Stimulated activated CD8-positive, alpha-beta memory T cell treated with anti-CD3 and anti-CD28 coated beads, Interleukin-12 subunit alpha, Interleukin-12 subunit beta, amount 100 ng/mL, for 1 hour (primary cell): ENCODE measurements around the gene GALNT9.

ENCODE experiments used
- DNase-seq: peaks from one replicate; pipeline ENCODE4 v3.0.0-alpha.2; 2020; ENCODE audit warnings: low read depth

The GALNT9 gene

DNA sequence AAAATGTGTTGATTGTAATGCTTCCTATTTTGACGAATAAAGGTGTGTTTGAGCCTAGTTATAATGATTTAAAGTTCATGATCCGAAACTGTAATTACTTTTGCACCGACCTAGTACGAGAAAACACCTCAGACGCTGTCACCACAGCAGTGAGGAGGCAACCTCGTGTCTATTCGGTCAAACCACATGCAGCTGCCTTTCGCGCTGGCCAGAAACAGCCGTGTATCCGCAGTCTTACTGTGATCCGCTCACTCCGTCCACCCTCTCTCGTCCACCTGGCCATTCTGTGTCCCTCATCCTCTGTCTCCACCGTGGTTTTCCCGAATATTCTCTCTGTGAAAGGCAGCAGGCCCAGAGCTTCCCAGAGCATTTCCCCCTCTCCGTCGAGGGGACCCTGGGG, 118.1 kb downstream of the GALNT9 start:
- DNase-seq, result no peak

- no peak for DNase-seq
Observed at GRCh38 chr12:132210223-132211055, 119.0 kb downstream of the GALNT9 start.

DNA sequence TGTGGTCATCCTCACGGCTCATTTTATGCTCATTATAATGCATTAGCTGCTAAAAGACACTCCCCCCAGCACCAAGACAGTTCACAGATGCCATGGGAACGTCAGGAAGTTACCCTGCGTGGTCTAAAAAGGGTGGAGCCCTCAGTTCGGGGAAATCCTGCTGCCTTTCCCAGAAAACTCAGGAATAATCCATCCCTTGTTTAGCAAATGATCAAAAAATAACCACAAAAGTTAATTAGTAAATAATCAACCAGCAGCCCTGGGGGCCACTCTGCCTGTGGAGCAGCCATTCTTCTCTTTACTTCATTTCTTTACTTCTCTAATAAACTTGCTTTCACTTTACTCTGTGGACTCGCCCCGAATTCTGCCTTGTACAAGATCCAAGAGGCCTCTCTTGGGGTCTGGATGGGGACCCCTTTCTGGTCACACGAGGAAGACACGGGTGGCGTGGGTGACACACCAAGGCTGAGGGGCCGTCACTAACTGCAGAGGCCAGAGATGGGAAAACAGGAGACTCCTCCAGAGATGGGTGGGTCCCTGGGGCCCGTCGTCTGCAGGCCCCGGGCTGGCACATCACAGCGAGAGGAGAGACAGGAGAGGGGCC, 119.7 kb downstream of the GALNT9 start:
- DNase-seq, result no peak

DNA sequence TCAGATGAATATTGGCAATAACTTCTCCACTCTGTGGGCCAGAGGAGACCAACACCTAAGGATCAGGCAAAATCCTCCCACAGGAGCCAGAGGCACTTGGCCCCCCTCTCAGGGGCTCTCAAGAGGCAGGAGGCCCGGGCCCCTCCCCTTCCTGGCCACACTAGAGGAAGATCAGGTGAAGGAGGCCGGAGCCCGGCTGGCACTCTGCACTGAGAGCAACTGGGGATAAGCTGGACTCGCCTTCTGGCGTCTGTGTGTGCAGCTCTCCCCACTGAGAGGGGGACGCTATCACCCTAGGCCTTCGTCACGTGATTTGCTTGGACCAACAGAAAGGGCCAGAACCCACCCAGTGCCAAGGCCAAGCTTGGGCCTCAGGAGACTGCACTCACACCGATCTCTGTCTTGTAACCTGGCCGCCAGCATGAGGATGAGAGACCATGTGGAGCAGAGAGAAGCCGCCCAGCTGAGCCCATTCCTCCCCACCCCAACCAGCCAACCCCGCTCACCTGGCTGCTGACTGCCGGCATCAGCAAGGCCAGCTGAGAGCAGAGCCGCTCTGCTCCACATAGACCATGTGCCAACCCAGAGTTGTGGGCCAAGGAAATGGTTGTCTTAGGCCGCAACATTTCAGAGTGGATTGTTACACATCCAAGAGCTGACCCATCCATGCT, 121.1 kb downstream of the GALNT9 start:
- DNase-seq, result no peak

GRCh38 chr12:132207083-132207775, 122.2 kb downstream of the GALNT9 start:
- no peak for DNase-seq

DNA sequence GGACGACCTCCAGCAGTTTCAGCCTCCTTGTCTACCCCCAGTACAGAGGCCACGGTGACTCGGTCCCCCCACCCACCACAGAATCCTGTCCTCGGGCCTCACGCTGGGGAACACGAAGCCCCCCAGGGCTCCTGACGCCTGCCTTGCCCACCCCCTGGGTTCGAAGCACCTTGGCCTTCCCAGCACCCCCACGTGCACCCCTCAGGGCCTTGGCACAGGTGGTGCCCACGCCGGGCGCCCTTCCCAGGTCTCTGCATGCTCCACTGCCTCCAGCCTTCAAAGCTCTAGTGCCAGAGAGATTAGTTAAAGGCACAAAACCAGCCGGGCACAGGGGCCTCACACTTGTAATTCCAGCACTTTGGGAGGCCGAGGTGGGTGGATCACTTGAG, 123.3 kb downstream of the GALNT9 start:
- no peak for DNase-seq

GRCh38 chr12:132205271-132206045, 123.9 kb downstream of the GALNT9 start:
- no peak for DNase-seq

- DNase-seq, result no peak
Observed at GRCh38 chr12:132204793-132205270, 124.6 kb downstream of the GALNT9 start.

GRCh38 chr12:132204063-132204792, 125.2 kb downstream of the GALNT9 start:
- DNase-seq, result no peak

DNA sequence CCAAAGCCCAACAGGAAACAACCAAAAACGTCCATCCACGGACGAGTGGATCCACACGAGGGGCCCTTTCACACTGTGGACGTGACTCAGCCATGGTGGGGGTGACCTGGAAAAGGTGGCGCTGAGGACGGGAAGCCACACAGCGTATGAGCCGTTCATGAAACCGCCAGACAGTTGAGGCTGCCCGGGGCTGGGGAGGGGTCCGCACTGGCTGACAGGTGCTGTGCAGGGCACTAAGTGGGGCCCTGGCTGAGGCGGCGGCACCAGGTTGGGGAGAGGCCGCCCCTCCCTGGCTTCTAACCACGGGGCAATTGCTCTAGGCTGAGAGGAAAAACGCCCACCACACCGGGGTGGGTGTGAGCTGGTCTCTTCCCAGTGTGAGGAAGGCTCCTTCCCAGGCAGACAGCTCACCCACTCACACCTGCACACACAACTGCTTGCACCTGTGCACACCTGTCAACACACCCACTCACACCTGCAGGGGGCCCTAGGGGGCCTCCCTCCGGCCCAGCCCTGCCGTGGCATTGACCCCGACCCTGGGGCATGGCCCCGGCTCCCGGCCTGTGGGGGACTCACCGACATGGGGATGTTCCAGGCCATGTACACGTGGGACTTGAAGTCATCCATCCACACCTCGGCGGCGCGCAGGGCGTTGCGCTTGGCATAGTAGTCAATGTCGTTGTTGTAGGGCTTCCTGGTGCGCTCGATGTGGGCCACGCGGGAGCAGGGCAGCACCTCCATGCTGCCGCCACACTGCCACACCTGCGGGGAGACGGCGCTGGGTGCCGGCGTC, 126.3 kb downstream of the GALNT9 start:
- no peak for DNase-seq

DNA sequence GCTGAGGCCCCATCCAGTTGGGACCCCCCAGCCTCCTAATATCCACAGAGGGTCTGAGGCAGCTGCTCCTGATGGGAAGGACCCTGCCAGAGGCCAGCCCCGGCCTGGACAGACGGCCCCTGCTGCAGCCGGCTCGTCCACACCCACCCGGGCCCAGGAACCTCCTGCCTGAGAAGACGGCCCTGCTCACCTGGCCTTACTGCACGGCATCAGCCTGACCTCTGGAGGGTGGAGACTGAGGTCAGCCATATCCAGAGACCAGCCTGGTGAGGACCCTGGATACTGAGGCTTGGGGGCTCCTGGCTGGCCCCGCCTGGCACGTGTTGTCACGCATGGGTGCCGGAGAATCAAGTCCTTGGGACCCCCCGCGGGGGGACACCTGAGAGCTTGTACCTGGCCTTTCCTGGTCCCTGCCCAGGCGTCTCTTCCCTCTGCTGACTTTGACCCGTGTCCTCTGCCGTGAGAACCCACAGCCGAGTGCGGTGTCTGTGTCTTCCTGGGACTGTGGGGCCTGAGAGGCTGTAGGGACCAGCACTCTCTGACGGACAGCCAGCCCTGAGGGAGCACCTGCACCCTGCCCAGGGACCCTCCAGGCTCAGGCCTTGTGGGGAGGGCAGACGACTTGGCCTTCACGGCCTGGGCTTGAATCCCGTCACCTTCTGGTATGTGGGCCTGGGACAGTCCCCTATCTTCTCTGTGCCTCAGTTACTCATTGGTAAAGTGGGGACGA, 127.8 kb downstream of the GALNT9 start:
- DNase-seq, result no peak

DNA sequence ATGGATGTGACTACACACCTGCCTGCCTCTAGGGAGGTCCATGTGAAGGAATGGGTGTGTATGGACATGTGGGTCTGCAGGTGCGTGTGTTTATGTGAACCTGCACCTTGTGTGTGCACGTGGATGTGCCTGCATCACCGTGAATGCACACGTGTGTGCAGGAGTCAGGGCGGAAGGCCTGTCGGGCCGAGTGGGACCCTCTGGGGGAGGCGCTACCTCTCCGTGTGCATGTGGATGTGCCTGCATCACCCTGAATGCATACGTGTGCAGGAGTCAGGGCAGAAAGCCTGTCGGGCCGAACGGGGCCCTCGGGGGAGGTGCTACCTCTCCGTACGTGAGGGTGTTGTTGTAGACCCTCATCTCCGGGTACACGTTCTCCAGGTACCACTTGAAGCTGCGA, 128.6 kb downstream of the GALNT9 start:
- DNase-seq, result no peak

- DNase-seq, result no peak
Observed at GRCh38 chr12:132199526-132200319, 129.7 kb downstream of the GALNT9 start.

- no peak for DNase-seq
Observed at GRCh38 chr12:132199101-132199500, 130.3 kb downstream of the GALNT9 start.

DNA sequence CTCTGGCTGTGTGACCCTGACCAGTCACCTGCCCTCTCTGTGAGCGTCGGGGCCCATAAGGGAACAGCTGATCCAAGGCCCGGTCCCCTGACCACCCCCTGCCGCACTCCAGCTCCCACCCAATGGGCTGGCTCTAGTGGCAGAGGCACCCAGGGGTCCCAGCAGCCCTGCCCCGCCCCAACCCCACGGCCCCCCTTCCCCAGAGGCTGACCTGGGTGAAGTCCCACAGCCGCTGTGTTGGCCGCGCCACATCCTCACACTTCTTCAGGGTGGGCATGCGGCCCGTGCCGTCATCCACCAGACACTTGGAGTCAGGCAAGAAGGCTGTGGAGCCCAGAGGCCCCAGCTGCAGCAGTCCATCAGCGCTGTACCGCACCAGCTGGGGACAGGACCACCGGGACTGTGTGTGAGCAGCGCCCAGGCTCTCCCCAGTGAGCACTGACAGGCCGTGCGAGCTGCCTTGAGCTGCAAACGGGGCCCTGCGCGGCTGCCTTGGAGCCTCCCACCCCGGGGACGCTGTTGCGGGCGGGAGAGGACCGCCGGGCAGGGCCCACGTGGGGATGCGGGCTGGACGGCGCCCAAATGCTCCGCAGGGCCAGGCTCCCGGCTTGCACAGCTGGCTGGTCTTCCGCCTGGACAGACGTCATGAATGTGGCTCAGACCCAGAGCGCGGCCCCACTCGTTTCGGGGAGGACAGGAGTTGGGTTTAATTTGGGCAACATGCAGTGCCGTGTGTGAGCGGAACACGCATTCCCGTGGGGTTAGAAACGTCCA, 131.6 kb downstream of the GALNT9 start:
- DNase-seq, result no peak

DNA sequence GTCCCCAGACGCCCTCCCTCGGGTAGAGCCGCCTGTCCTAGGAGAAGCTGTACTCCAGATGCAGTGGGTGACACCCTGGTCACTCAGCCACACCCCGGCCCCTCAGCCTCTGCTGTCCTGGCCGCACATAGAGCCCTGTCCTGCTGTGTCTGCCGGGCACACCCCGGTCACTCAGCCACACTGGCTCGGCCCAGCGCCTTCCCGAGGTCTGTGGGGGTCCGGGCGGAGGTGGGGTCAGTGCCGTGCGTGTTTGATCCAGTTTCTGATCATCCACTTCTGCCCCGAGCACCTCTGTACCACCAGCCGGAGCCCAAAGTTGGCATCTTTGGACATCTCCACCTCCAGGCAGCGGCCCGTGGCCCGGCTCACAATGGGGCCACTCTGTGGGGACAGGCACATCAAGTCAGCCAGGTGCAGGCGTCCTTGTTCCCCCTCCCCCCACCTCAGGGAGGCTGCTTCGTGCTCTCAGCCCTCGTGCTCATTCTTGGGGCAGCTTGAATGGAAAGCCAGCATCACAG, 132.5 kb downstream of the GALNT9 start:
- no peak for DNase-seq

GRCh38 chr12:132196038-132196872, 133.1 kb downstream of the GALNT9 start:
- DNase-seq, result no peak
